ENCODE data around the gene UQCC2. TPM values are rescaled to one million over a fixed set of nuclear protein-coding genes. Genes with fewer than 3 reads are reported as not detected.

UQCC2 gene
- total RNA-seq, 1 donor, result 2.4 TPM

DNA sequence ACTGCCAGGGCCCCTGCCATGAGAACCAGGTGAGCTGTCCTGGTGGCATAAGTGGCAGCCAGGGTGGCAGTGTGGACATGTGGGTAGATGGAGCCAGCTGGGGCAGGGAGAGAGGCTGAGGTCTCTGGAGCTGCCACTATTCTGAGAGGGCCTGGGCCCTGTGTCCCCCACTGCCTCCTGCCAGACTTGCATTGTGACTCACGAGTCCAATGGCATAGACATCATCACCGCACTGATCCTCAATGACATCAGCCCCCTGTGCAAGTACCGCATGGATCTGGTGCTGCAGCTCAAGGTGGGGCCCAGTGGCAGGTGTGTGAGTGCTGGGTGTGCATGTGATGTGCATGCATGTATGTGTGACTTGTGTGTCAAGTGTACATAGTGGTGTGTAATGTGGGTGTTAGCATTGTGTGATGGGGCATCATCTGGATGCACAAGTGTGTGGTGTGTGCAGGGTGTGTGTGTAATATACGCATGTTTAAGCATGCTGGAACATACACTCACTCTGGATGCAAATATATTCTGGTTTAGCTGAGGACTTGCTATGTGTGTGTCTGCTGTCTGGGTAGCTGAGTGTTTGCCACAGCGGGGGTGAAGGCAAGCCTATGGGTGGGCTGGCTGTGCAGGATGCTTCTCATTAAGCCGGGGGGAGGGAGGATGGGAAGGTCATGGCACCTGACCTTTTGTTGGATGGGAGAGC is 25.1 kb downstream of the UQCC2 start:
- Histone ChIP-seq H3K4me3 (ENCODE audit: low read length) (no peak overlapping the region), H3K9me3 (ENCODE audit: low read depth, low read length) (no peaks in the 10 kb centered on the region), H3K27me3 (ENCODE audit: insufficient read depth, low read length) (no peaks in the 10 kb centered on the region), H3K4me1 (ENCODE audit: insufficient read depth, low read length) (no peaks in the 10 kb centered on the region)

- H3K9me3 ChIP-seq (ENCODE audit: low read depth, low read length), result no peaks in the 10 kb centered on the region
- H3K4me3 ChIP-seq (ENCODE audit: low read length), result no peak overlapping the region
- H3K27me3 ChIP-seq (ENCODE audit: insufficient read depth, low read length), result no peaks in the 10 kb centered on the region
- H3K4me1 ChIP-seq (ENCODE audit: insufficient read depth, low read length), result no peaks in the 10 kb centered on the region
These were observed 25.9 kb downstream of the UQCC2 start for GRCh38 chr6:33685411-33686224.

GRCh38 chr6:33684983-33685382 is 26.5 kb downstream of the UQCC2 start:
- H3K4me1 ChIP-seq (ENCODE audit: insufficient read depth, low read length), result no peaks in the 10 kb centered on the region
- H3K27me3 ChIP-seq (ENCODE audit: insufficient read depth, low read length), result no peaks in the 10 kb centered on the region
- no peaks in the 10 kb centered on the region for H3K9me3 ChIP-seq (ENCODE audit: low read depth, low read length)
- H3K4me3 ChIP-seq (ENCODE audit: low read length), result no peak overlapping the region

GRCh38 chr6:33684428-33684896 is 27.0 kb downstream of the UQCC2 start:
- Histone ChIP-seq H3K9me3 (ENCODE audit: low read depth, low read length) (no peaks in the 10 kb centered on the region), H3K4me3 (ENCODE audit: low read length) (no peak overlapping the region), H3K4me1 (ENCODE audit: insufficient read depth, low read length) (no peaks in the 10 kb centered on the region), H3K27me3 (ENCODE audit: insufficient read depth, low read length) (no peaks in the 10 kb centered on the region)

- Histone ChIP-seq H3K4me1 (ENCODE audit: insufficient read depth, low read length) (no peaks in the 10 kb centered on the region), H3K27me3 (ENCODE audit: insufficient read depth, low read length) (no peaks in the 10 kb centered on the region), H3K4me3 (ENCODE audit: low read length) (no peak overlapping the region), H3K9me3 (ENCODE audit: low read depth, low read length) (no peaks in the 10 kb centered on the region)
These were observed 27.7 kb downstream of the UQCC2 start for GRCh38 chr6:33683576-33684427.

DNA sequence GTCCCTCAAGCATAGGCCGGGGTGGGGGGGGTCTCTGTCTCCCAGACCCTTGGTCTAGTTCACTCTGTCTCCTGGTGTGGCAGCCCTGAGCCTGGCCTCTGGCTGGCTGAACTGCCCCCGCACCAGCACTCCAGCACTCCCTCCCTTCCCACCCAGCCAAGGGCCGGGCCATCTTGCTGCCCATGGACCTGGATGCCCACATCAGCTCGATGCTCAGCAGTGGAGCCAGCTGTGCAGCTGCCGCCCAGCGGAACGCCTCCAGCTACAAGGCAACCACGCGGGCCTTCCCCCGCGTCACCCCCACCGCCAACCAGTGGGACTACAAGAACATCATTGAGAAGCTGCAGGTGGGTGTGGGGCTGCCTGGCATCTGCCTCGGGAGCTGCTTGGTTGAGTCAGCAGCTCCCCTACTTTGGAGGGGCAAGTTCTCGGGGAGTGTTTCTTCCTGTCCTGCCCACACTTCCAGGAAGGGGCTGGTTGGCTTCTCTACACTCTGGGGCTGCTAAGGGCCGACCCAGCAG is 28.4 kb downstream of the UQCC2 start:
- Histone ChIP-seq H3K4me3 (ENCODE audit: low read length) (no peak overlapping the region), H3K27me3 (ENCODE audit: insufficient read depth, low read length) (no peaks in the 10 kb centered on the region), H3K9me3 (ENCODE audit: low read depth, low read length) (no peaks in the 10 kb centered on the region), H3K4me1 (ENCODE audit: insufficient read depth, low read length) (no peaks in the 10 kb centered on the region)

DNA sequence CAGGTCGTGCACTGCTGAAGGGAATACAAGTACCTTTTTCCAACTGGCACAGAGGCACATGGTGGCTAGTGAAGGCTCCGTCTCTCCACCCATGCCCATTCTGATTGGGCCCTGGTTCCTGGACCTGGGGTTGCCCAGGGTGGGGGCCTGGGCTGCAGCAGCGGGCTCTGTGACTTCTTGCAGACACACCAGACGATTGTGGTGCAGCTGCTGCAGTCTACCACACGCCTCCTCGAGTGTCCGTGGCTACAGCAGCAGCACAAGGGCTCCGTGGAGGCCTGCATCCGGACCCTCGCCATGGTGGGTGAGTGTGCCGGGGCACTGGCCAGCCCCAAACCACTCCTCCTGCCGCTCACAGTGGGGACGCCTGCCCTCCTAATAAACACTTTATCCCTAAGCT is 29.2 kb downstream of the UQCC2 start:
- Histone ChIP-seq H3K4me1 (ENCODE audit: insufficient read depth, low read length) (no peaks in the 10 kb centered on the region), H3K4me3 (ENCODE audit: low read length) (no peak overlapping the region), H3K9me3 (ENCODE audit: low read depth, low read length) (no peaks in the 10 kb centered on the region), H3K27me3 (ENCODE audit: insufficient read depth, low read length) (no peaks in the 10 kb centered on the region)

- Histone ChIP-seq H3K4me3 (ENCODE audit: low read length) (no peak overlapping the region), H3K27me3 (ENCODE audit: insufficient read depth, low read length) (no peaks in the 10 kb centered on the region), H3K9me3 (ENCODE audit: low read depth, low read length) (no peaks in the 10 kb centered on the region), H3K4me1 (ENCODE audit: insufficient read depth, low read length) (no peaks in the 10 kb centered on the region)
These were observed 31.7 kb downstream of the UQCC2 start for GRCh38 chr6:33679761-33680160.

DNA sequence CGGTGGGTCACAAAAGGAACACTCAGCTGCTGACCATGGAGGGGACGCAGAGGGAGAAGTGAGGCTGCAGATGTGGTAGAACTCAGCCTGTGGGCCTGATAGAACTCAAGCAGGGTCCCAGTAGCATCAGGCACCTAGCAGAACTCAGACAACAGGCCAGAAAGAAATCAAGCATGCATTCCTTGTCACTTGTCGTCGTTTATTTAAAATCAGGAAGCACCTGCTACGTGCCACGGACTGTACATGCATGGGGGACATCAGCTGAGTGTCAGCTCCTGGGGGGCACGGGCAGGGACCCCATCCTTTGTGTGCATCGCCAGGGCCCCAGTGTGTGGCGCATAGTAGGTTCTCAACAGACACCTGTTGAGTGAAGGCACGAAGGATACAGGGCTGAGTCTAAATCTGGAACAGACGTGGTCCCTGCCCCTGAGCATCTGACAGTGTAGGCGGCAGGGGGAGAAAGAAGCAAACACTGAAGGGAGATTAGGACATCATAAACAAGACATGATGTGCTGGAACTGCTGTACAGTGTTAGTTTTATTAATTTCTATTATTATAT is 32.5 kb downstream of the UQCC2 start:
- Histone ChIP-seq H3K27me3 (ENCODE audit: insufficient read depth, low read length) (no peaks in the 10 kb centered on the region), H3K4me3 (ENCODE audit: low read length) (no peak overlapping the region), H3K9me3 (ENCODE audit: low read depth, low read length) (no peaks in the 10 kb centered on the region), H3K4me1 (ENCODE audit: insufficient read depth, low read length) (no peaks in the 10 kb centered on the region)

- Histone ChIP-seq H3K4me3 (ENCODE audit: low read length) (no peak overlapping the region), H3K9me3 (ENCODE audit: low read depth, low read length) (no peaks in the 10 kb centered on the region), H3K27me3 (ENCODE audit: insufficient read depth, low read length) (no peaks in the 10 kb centered on the region), H3K4me1 (ENCODE audit: insufficient read depth, low read length) (no peaks in the 10 kb centered on the region)
These were observed 33.1 kb downstream of the UQCC2 start for GRCh38 chr6:33678233-33678931.

DNA sequence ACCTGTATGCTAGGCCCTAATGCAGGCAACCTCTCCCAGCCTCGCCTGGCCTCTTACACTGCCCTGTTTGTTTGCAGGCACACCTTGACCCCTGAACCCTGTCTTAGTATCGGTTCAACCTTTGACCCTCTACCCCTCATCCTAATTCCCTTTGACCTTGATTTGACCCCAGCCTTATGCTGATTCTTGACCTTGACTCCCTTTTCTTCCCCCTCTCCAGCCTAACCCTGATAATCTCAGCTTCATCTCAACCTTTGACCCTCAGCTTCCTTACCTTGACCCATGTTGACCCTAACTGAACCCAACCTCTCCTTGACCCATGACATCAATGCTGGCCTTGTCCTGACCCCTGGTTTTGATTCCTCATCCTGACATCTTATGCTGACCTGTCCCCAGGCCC is 33.8 kb downstream of the UQCC2 start:
- H3K4me3 ChIP-seq (ENCODE audit: low read length), result no peak overlapping the region
- H3K27me3 ChIP-seq (ENCODE audit: insufficient read depth, low read length), result no peaks in the 10 kb centered on the region
- no peaks in the 10 kb centered on the region for H3K4me1 ChIP-seq (ENCODE audit: insufficient read depth, low read length)
- H3K9me3 ChIP-seq (ENCODE audit: low read depth, low read length), result no peaks in the 10 kb centered on the region

DNA sequence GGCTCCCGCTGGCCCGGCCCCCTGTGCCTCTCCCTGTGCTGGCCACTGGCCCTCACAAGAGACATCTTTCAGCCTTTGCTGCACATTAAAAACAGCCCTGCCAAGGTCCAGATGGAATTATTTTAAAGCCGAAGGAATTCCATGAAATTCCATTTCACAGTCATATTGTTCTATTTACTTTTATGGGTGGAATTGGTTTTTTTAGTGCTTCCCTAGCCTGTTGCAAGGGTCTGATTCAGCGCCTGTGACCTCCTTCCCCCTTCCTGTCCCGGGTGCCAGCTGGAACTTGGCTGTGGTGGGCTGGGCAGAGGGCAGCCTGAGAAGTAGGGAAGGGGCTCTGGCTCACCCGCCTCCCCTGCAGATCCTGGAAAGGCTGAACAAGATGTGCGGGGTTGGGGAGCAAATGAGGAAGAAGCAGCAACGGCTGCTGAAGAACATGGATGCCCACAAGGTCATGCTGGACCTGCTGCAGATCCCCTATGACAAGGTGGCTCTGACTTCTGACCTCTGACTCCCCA is 34.3 kb downstream of the UQCC2 start:
- Histone ChIP-seq H3K27me3 (ENCODE audit: insufficient read depth, low read length) (no peaks in the 10 kb centered on the region), H3K9me3 (ENCODE audit: low read depth, low read length) (no peaks in the 10 kb centered on the region), H3K4me3 (ENCODE audit: low read length) (no peak overlapping the region), H3K4me1 (ENCODE audit: insufficient read depth, low read length) (no peaks in the 10 kb centered on the region)

DNA sequence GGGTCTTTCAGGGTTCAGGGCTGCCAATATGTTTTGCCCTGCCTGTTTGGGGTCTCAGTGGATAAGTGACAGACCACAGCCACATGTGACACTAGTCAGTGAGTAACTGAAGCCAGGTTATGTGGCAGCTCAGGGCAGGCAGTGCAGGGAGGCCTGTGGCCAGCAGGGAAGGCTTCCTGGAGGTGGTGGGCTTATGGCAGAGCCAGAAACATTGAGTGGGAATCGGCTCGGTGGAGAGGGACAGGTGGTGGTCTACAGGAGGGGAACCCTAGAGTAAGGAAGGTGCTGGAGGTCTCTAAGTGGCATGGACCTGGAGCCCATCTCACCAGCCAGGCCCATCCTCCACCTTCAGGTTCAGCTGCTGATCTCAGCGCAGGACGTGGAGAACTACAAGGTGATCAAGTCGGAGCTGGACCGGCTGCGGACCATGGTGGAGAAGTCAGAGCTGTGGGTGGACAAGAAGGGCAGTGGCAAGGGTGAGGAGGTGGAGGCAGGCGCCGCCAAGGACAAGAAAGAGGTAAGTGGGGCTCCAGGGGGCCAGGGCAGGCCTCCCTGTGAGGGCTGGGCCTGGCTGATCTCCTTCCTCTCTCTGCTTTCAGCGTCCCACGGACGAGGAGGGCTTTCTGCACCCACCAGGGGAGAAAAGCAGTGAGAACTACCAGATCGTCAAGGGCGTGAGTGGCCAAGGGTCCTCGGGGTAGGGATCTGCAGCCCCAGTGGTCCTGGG is 34.9 kb downstream of the UQCC2 start:
- no peaks in the 10 kb centered on the region for H3K9me3 ChIP-seq (ENCODE audit: low read depth, low read length)
- H3K27me3 ChIP-seq (ENCODE audit: insufficient read depth, low read length), result no peaks in the 10 kb centered on the region
- H3K4me3 ChIP-seq (ENCODE audit: low read length), result no peak overlapping the region
- no peaks in the 10 kb centered on the region for H3K4me1 ChIP-seq (ENCODE audit: insufficient read depth, low read length)

All from mononuclear cell (primary cell).